ENCODE measurements around the gene CERS6. TPM values are rescaled to one million over a fixed set of nuclear protein-coding genes. Genes with fewer than 3 reads are reported as not detected.
"Not testable (repeated sequence)": the region's sequence is repeated elsewhere in the genome, so short reads cannot be mapped to it uniquely, and the experiment has no call there.

Gene CERS6
- total RNA-seq, 1 donor from 2014 or later: 14.7 TPM

- not testable (repeated sequence) for DNase-seq (ENCODE audit: low spot score)
Measured at GRCh38 chr2:168664715-168665114, 208.6 kb downstream of the CERS6 start.

- DNase-seq (ENCODE audit: low spot score): no peak
Measured at GRCh38 chr2:168666339-168666738, 210.3 kb downstream of the CERS6 start.

- DNase-seq (ENCODE audit: low spot score): no peak
Measured at GRCh38 chr2:168667156-168667555, 211.1 kb downstream of the CERS6 start.

GRCh38 chr2:168669151-168669550, 213.1 kb downstream of the CERS6 start:
- DNase-seq (ENCODE audit: low spot score): no peak

- DNase-seq (ENCODE audit: low spot score): no peak
Measured at GRCh38 chr2:168670478-168670877, 214.4 kb downstream of the CERS6 start.

GRCh38 chr2:168671932-168672331, 215.9 kb downstream of the CERS6 start:
- no peak for DNase-seq (ENCODE audit: low spot score)

GRCh38 chr2:168673265-168674189, 217.5 kb downstream of the CERS6 start:
- DNase-seq (ENCODE audit: low spot score): no peak

- DNase-seq (ENCODE audit: low spot score): no peak
Measured at GRCh38 chr2:168678153-168678853, 222.2 kb downstream of the CERS6 start.

GRCh38 chr2:168679081-168679480, 223.0 kb downstream of the CERS6 start:
- no peak for DNase-seq (ENCODE audit: low spot score)

GRCh38 chr2:168679741-168680310, 223.8 kb downstream of the CERS6 start:
- DNase-seq (ENCODE audit: low spot score): peak; percentile 74

- no peak for DNase-seq (ENCODE audit: low spot score)
Measured at GRCh38 chr2:168683996-168684395, 227.9 kb downstream of the CERS6 start.

- peak; percentile 12 for DNase-seq (ENCODE audit: low spot score)
Measured at GRCh38 chr2:168684921-168685599, 229.0 kb downstream of the CERS6 start.

- peak; percentile 77 for DNase-seq (ENCODE audit: low spot score)
Measured at GRCh38 chr2:168685600-168686451, 229.8 kb downstream of the CERS6 start.

- peak; percentile 16 for DNase-seq (ENCODE audit: low spot score)
Measured at GRCh38 chr2:168686452-168687191, 230.6 kb downstream of the CERS6 start.

GRCh38 chr2:168687314-168687713, 231.2 kb downstream of the CERS6 start:
- DNase-seq (ENCODE audit: low spot score): peak; percentile 57

GRCh38 chr2:168690381-168690885, 234.4 kb downstream of the CERS6 start:
- no peak for DNase-seq (ENCODE audit: low spot score)

GRCh38 chr2:168691221-168691620, 235.1 kb downstream of the CERS6 start:
- DNase-seq (ENCODE audit: low spot score): peak; percentile 38

GRCh38 chr2:168692132-168692744, 236.2 kb downstream of the CERS6 start:
- DNase-seq (ENCODE audit: low spot score): no peak

- DNase-seq (ENCODE audit: low spot score): no peak
Measured at GRCh38 chr2:168694173-168694572, 238.1 kb downstream of the CERS6 start.
